Muscle of arm (tissue), 12 donors: ENCODE data around the gene ADGRB3. TPM values are rescaled to one million over a fixed set of nuclear protein-coding genes. Genes with fewer than 3 reads are reported as not detected.
"Not testable (repeated sequence)": the region's sequence is repeated elsewhere in the genome, so short reads cannot be mapped to it uniquely, and the experiment has no call there.

ENCODE experiments used
- DNase-seq: peaks from one replicate; pipeline ENCODE4 v3.0.0-alpha.2; 2013
- polyA plus RNA-seq, 12 donors: library from polyadenylated mRNA; unstranded; fragments of 120-200 nt; gene quantifications; one replicate each; pipeline ENCODE4 v1.2.1, GENCODE V29; 2013; ENCODE audit not compliant: insufficient read length in 12 of 12

Gene ADGRB3
- polyA plus RNA-seq, 12 donors, result 0.65 to 6.4 (median 1.3) TPM; not detected in 1

DNA sequence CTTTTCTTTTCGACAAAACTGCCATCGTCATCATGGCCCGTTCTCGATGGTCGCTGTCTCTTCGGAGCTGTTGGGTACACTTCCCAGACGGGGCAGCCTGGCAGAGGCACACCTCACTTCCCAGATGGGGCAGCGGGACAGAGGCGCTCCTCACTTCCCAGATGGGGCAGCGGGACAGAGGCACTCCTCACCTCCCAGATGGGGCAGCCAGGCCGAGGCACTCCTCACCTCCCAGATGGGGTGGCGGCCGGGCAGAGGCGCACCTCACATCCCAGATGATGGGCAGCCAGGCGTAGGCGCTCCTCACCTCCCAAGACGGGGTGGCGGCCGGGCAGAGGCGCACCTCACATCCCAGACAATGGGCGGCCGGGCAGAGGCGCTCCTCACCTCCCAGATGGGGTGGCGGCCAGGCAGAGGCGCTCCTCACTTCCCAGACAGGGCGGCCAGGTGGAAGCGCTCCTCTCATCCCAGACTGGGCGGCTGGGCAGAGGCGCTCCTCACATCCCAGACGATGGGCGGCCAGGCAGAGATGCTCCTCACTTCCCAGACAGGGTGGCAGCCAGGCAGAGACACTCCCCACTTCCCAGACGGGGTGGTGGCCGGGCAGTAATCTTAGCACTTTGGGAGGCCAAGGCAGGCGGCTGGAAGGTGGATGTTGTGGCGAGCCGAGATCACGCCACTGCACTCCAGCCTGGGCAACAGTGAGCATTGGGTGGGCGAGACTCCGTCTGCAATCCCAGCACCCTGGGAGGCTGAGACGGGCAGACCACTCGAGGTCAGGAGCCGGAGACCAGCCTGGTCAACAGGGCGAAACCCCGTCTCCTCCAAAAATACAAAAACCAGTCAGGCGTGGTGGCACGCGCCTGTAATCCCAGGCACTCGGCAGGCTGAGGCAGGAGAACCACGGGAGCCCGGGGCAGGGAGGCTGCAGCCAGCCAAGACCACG lies 486.7 kb downstream of the ADGRB3 start:
- not testable (repeated sequence) for DNase-seq

DNA sequence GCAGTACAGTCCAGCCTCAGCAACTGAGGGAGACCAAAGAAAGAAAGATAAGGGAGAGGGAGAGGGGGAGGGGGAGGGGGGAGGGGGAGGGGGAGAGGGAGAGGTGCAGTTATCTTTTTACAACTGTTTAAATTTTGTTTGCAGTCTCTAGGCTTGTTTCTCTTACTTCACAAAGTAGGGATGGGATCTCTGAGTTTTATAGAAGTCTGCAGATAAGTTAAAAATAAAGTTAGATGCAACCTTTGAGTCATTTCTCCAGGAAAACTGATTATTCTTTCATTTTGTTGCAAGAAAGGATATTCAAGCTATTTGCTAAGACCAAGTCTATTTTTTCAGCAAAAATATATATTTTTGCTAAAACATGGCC lies 487.3 kb downstream of the ADGRB3 start:
- DNase-seq, result no peak

DNA sequence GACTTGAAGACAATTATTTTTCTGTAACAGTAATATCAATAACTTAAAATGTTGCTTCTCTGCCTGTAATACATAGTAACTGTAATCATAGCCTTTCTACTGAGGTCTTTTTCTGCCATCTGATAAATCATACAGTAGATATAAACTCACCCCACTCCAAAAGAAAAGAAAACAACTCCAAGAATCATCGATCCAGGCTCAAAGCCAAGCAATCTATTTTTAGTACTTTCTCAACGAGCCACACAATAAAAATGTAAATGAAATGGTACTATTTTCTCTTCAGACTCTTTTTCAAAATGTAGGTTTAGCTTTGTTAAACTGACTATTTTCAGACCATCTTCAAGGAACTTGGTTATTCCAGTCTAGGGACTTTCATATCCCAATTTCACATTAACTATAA lies 493.3 kb downstream of the ADGRB3 start:
- DNase-seq, result no peak

DNA sequence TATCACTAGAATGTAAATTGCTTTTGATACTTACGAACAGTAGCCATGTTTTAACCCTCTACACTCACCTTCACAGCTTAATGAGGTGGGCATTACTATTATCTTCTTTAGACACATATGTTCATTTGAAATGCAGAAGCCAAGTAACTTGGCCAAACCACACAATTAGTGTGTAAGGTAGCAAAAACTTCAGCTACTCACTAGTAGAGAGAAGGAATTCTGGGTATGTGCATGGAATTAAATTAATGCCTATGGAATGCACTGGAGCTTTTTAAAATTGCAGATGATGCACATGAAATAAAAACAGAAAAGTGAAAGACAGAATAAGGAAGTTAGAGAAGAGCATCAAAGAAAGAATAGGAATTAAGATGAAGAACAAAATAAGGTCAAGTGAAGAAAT lies 494.0 kb downstream of the ADGRB3 start:
- no peak for DNase-seq

DNA sequence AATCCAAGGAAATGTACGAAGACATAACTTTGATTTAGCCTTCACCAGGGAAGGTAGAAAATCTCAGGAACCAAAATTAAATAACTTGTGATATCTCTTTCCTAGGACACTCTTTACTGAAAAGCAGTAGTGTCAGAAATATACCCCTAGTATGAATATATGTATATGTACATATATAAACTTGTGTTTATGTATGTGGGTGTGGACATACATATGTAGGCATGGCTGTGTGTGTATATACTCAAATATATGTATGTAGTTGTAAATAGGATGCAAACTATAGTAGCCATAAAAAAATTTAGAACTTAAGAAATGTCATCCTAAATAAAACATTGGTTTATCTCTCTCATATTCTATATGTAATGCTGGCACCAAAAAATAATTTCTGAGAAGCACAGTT lies 500.8 kb downstream of the ADGRB3 start:
- no peak for DNase-seq

DNA sequence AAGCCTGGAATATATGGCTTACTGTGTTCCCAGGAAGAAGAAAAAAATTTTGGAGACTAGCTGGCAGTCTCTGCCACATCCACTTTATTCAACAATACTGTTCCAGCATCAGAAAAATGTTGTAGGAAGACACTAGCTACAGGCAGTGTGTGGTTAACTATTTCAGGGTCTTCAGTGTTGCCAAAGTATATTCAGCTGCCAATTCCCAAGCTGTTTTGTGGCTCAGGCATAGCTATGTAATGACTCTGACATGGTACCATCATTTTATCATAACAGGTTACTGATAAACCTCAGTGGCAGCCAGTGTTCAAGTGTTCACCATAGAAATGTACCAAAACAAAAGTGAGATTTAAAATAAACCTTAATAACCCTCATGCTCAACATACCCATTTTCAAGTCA lies 503.1 kb downstream of the ADGRB3 start:
- DNase-seq, result no peak

DNA sequence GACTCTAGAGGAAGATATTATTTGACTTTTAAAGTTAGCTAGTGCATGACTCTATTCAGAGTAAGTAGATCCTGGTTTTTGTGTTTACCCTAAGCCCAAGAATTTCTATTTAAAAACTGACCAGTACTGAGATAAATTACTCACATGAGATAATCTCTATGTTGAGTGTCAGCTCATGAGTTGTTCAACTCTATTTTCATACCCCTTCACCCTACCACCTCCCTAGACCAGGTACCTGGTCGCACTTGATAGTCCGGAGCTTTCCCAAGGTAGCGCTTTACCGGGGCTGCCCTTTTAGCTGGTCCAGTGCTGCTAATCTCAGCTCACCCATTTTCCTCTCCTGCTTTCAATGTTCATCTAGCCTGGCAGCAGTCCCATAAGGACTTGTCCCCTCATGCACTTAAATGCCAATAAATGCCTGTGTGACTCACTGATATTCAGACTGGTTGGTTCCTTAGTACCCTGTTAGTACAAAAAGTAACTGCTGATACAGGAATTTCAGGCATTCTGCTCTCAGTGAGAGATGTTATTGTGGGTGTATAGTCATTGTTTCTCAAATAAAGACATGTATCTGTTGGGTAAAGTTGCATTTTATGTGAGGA lies 503.9 kb downstream of the ADGRB3 start:
- DNase-seq, result no peak

DNA sequence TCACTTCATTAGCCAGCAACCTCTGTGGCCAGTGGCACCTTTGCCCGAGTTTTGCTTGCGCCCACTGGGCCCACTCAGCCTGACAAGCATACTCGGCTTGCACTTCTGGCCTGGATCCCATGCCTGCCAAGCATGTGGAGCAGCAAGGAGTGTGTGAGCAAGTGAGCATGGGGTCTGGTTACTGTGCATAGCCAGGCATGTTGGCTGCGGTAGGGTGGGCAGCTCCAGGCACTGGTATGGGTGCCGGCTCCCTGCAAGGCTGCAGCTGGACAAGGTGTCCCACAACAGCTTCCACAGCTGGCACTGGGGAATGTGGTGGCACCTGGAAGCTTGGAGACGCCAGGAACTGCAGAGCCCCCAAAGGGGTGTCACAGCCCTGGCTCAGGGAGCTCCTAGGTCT lies 510.0 kb downstream of the ADGRB3 start:
- no peak for DNase-seq

DNA sequence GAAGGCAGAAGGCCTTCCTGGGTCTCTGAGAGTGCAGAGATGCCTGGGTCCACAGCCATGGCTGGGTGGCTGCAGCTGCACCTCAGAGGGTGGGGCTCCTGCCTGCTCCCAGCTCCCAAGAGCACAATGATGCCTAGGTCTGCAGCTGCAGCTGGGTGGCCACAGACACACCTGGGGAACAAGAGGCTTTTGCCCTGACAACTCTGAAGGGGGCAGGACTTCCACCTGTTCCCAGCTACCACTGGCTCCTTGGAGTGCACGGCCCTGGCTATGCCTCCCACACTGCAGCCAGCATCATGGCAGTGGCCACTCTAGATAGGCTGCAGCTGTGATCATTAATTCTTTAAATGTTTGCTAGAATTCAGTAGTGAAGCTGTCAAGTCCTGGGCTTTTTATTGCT lies 511.3 kb downstream of the ADGRB3 start:
- no peak for DNase-seq

DNA sequence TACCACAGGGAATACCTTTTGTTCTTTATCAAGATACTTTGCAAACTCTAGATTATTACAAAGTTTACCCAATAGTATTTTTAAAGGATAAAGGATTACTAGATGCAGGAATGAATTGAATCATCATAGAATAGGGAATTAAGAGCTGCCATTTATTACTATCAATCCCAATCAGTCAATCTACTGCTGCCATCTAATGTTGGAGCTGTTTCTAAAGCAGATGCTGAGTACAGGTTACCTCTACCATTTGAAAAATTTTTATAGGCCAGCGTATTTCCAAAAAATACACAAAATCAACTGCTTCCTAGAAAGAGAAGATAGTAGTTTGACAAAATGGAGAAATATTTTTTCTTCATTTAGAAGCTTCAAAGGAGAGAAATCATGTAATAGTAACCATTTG lies 520.4 kb downstream of the ADGRB3 start:
- no peak for DNase-seq

DNA sequence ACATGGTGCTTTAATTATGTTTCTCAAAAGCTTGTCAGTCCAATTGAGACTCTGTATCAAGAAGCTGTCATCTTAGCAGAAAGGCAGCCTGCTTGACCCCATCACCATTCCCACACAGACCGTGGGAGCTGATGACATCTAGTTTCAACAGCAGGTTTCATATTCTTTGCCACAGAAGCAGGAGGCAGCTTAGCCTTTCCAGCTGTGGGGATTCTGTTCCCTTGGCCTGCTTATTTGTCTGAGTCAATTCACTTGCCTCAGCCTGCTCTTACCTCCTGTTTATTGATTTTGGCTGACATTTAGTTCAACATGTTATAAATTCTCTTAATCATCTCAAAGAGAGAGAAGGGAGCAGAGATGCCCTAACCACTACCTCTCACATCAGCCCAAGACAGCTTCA lies 527.7 kb downstream of the ADGRB3 start:
- DNase-seq, result no peak

DNA sequence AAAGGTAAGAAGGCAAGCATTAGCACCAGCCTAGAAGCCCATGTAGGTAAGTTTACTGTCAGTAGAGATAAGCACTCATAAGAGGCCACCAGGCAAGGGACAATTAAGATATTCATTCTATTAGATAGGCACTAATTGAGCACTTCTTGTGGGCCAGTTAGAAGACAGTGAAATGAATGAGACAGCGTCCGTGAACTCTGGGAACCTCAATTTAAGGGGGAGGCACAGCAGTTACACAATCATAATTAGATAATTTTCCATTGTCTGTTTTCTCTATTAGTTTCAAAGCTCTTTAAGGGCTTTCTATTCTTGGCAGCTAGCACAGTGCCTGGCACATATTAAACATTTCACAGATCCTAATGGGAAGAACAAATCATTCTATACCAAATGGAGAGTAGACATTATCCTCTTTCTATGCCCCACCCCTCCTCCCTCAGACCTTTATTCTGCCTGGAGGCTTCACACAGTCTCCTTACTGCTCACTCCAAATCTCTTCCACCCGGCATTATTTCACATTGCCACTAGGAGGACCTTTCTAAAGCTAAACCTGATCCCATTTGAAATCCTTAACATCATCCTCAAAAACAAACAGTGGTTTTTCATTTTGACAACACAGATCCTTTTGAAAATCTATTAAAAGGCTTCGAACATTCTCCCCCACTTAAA lies 529.6 kb downstream of the ADGRB3 start:
- peak; percentile 15 for DNase-seq

DNA sequence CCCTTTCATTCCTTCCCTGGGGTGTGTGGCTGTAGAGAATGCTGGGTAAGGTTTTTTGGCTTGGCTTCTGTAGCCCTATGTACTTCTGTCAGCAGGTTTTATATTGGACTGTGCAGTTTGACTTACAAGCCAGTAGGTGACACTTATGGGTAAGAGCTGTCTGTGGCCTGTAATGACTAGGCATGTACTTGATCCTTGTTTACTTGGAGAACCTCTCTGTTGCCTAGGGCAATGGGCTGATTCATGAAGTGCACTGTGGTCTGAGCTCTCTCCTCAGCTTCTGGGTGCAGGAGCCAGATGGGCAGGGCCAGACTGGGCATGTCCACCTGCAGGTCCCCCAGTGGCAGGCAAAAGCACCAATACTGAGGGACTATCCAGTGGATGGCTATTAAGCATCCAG lies 544.6 kb downstream of the ADGRB3 start:
- no peak for DNase-seq

DNA sequence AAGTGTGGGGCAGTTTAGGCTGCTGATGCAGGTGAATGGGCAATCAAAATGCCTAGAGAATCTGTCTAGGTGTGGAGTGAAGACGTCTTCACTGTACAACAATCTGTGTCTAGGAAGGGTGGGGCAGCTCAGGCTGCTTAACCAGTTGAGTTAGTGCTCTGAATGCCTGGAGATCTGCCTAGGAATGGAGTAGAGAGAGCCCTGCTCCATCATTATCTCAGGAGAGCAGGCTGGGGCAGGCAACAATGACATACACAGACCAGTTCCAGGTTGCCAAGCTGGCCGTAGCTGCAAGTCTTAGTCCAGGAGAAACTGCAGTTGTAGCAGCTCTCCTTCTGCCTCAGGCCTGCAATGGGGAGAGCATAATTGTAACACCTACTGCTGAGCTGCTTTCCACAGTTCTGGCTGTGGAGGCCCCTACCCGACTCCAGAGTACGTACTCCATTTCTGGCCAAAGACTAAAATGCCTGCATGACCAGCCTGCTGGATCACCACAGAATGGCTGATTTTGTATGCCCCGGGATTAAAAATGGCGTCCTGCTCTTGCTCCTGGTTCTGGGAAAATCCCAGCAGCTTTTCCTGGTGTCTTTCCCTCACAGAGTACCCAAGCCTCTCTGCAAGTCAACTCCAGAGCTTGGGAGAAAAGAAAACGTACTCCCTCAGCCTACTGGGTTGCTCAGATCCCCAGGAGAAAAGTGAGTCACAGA lies 545.4 kb downstream of the ADGRB3 start:
- DNase-seq, result no peak

DNA sequence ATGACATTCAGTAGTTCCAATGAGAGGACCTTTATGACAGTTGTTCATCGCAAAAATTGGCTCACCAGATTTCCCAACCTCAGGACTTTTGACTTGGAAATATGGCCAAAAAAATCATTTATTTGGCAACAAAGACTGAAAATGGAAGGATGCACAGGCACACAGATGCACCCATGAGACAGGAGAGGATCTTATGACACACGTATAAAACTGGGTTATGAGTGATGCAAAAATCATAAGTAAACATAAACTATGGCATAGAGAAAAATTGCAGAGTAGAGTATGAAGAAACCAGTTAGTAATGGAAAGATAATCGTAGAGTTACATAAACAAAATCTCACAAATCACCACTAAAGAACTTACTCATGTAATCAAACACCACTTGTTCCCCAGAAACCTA lies 546.9 kb downstream of the ADGRB3 start:
- no peak for DNase-seq

DNA sequence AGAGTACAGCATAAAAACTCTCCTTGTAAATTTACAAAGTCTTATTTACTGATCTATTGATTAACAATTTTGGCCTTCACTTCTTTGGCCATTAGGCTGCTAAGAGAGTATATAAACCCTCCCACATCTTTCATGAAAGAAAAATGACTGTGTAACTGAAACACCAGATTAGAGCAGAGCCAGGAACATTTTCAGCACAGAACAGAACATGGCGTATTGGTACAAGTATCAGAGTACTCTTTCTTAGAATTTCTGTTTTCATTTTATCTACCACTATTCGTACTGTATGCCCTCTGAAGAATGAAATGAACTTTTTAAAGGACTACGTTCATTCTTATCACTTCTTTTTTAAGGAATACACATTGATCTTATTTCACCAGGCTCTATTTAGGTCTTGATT lies 550.2 kb downstream of the ADGRB3 start:
- DNase-seq, result no peak

DNA sequence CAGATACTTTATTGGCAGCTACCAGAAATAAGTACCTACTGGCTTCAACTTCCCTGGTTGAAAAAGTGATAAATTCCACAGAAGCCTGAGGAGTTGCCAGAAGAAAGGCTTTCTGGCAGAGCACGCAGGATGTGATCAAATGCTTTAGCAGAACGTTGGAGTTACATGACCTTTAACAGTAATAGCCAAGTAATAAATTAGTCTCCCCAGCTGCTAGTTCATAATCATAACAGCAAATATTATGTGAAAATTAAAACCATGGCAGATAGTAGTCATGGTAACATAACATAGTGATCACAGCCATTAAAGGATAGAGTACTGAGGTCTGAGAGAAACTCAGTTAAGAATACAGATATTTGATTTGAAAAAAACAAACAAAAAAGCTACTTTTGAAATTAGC lies 567.7 kb downstream of the ADGRB3 start:
- DNase-seq, result peak; percentile 21

DNA sequence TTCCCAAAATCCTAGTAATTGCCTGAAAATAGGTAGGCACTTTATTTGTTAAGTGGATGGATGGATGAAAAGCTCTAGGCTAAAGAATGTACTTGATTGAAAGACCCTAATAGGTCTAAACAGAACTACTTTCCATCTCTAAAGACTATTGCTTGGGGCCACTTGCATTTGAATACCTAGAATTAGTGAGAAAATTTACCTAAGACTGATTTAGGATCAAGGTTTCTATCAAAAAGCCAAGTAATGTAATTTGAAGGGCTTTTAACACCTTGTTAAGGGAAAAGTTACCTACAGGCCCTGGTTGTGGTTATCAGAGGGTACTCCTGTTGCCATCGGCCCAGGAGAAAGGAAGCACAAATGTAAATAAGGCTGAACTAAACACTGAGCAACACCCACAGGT lies 581.0 kb downstream of the ADGRB3 start:
- DNase-seq, result no peak

DNA sequence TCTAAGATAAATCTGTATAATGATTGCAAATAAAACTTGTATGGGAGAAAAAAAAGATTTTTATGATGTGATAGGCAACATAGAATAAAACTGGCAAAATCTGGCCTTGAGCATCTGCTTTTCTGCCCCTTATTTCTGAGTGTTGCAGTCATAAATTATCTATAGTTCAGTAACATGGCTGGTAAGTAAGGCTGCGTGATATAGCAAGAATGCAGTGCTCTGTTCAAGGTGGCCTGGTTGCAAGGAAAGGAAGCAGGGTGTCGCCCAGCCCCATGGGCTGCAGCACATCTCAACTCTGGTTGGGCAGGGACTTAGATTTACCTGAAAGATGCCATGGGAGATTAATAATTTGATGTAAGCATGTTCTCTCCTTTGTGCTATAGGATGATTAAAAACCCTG lies 582.3 kb downstream of the ADGRB3 start:
- DNase-seq, result no peak

DNA sequence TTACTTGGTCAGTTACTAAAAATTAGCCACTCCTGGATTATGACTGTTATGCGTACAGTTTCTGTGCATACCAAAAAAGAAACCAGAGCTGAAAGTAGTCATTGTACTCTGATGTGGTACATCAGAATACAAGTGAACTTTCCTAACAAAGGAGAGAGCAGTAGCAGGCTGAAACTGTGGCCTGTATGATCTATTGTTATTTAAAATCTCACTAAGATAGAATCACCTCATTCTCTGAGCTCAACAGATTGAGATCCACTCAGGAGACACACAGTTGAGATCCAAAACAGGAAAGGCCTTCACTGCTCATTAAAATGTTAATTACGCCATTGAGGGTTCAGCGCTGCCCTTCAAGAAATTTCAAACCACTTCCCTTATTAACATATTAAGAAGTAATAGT lies 585.3 kb downstream of the ADGRB3 start:
- no peak for DNase-seq

DNA sequence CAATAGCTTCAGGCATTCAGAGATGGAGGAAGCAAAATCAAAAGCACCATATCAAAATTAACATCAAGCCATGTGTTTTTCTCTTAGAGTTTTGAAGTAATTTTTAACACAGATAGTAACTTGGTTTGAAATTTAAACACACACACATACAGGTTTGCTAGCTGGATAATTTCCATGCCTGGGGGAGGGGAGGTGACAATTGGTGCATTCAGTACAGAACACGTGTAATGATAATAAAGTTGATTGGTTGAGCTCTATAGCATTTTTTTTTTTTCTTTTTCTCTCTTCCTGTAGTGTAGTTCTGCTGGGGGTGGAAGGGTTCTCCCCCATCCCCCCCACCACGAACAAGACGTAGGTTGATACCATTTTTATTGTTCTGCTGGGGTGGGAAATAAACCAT lies 596.9 kb downstream of the ADGRB3 start:
- DNase-seq, result no peak

DNA sequence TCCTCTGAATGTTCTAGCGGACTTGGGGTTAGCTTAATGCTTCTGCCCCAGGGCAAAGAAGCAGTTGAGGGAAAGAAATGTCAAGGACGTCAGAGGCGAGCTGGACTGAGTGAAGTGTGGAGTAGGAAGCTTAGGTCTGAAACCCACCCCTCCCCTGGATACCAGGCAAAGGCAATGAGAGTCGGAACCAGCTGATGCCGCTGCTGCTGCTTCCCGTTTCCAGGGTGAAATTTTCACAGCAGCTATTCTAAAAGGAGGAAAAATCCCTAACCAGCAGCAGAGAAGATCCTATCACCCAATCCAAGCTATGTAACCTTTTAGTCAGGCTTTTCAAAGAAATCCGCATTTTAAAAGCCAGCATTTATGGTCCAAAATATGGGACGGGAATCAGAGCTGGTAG lies 597.4 kb downstream of the ADGRB3 start:
- no peak for DNase-seq
